ENCODE measurements around the gene KCTD3.

- TF ChIP-seq POLR2A (IDR thresholded peaks at IDR 0.05): no peak
- TF ChIP-seq CTCF (IDR thresholded peaks at IDR 0.05): no peak
These were observed 64.4 kb downstream of the KCTD3 start for GRCh38 chr1:215631489-215631888.
